ENCODE data around the gene RITA1.

RITA1 gene

DNA sequence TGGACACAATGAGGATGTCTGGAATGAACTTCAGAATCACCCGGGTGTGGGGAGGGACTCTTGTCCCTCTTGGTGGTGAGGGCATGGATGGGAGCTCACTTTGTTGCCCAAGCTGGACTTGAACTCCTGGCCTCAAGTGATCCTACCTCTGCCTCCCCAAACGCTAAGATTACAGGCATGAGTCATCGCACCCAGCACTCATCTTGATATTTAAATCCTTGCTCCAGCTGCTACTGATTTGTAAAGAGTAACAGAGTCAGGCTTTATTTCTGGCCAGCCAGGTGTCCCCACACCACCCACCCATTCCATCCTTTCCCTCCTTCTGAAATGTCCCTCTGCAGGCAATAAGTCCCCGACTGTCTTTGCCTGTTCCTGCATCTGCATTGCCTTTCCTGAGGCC is 5.2 kb upstream of the RITA1 start:
- no peak for DNase-seq

DNA sequence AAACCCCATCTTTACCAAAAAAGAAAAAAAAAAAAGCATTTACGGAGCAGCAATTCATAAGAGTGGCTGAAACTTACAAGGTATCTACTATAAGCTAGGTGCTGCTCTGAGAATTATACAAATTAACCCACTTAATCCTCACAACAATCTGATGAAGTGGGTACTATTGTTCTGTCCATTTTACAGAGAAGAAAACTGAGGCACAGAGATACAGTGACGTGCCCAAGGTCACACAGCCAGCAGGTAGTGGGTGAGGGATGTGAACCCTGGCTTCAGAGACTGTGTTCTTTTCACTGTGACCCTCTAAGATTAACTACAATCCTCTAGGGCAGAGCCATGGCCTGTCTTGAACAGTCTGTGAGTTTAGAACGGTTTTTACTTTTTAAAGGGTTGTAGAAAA is 3.5 kb upstream of the RITA1 start:
- no peak for DNase-seq

DNA sequence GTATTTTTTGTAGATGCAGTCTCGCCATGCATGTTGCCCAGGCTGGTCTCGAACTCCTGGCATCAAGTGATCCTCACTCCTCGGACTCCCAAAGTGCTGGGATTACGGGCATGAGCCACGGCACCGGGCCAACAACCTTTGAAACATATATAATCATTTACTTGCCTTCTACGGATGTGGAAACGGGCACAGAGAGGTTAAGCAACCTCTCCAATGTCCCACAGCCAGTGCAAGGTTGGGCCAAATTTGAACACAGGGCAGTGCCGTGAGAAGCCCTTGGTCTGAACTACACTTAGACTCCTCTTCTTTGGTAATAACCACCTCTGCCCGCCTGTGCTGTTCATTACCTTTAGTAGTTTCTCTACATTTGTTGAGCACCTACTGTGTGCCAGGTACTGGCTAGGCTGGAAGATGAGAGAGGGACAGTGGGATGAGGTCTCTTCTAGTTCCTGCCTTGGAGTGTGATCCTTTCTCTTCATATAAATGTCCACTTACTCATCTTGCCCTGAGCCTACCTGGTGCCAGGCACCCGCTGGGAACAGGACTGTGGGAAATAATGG is 2.4 kb upstream of the RITA1 start:
- DNase-seq, result no peak

DNA sequence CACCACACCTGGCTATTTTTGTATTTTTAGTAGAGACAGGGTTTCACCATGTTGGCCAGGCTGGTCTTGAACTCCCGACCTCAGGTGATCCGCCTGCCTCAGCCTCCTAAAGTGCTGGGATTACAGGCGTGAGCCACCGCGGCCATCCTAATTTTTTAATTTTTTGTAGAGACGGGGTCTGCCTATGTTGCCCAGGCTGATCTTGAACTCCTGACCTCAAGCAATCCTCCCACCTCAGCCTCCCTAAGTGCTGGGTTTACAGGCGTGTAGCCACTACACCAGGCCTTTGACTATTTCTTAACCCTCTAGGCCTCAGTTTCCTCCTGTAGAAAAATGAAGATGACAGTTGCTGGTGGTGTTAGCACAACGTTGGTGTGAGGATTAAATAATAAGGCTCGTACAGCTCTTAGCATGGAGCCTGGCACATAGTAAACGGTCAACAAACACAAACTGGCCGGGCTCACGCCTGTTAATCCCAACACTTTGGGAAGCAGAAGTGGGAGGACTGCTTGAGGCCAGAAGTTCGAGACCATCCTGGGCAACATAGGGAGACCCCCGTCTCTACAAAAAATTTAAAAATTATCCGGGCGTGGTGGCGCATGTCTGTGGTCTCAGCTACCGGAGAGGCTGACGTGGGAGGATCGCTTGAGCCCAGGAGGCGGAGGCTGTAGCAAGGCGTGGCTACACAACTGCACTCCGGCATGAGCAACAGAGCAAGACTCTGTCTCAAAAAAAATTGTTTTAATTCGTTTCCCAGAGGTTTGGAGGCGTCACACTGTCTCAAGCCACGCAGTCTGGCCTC is 1.2 kb upstream of the RITA1 start:
- DNase-seq, result no peak

DNA sequence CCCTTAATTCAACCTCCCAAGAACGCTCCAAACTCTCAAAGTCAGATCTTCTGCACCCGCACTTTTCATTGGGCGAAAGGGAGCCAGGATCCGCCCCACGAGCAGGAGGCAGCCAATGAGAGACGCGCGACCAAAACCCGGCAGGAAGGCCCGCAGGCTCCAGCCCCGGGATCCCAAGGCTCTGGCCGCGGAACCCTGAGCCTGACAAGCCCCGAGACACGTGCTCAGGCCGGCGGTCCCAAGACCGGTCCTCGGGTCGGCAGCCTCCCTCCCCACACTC is 681 bp upstream of the RITA1 start:
- no peak for DNase-seq

GRCh38 chr12:113186033-113186365 is 478 bp downstream of the RITA1 start:
- no peak for DNase-seq

- no peak for DNase-seq
These were observed 1.3 kb downstream of the RITA1 start for GRCh38 chr12:113186666-113187325.

- no peak for DNase-seq
These were observed 3.8 kb downstream of the RITA1 start for GRCh38 chr12:113189361-113189760.

GRCh38 chr12:113190761-113191160 is 5.2 kb downstream of the RITA1 start:
- no peak for DNase-seq

- no peak for DNase-seq
These were observed 5.7 kb downstream of the RITA1 start for GRCh38 chr12:113191227-113191626.

- no peak for DNase-seq
These were observed 9.5 kb downstream of the RITA1 start for GRCh38 chr12:113194971-113195391.

- DNase-seq, result no peak
These were observed 10.1 kb downstream of the RITA1 start for GRCh38 chr12:113195598-113195997.

- no peak for DNase-seq
These were observed 11.1 kb downstream of the RITA1 start for GRCh38 chr12:113196582-113196981.

- no peak for DNase-seq
These were observed 11.5 kb downstream of the RITA1 start for GRCh38 chr12:113196990-113197389.

GRCh38 chr12:113197518-113198077 is 12.1 kb downstream of the RITA1 start:
- no peak for DNase-seq

DNA sequence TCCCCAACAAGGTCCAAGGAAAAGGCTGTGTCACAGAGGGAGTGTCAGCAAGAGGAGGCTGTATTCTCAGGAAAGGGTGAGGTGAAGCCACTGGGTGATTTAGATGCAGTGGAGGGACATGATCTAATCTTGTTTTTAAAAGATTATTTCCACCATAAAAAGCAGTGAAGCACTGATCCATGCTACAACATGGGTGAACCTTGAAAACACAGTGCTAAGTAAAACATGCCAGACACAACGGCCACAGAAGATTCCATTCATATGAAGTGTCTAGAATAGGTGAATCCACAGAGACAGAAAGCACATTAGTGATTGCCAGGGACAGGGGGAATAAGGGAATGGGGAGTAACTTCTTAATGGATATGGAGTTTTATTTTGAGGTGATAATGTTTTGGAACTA is 12.8 kb downstream of the RITA1 start:
- DNase-seq, result no peak

DNA sequence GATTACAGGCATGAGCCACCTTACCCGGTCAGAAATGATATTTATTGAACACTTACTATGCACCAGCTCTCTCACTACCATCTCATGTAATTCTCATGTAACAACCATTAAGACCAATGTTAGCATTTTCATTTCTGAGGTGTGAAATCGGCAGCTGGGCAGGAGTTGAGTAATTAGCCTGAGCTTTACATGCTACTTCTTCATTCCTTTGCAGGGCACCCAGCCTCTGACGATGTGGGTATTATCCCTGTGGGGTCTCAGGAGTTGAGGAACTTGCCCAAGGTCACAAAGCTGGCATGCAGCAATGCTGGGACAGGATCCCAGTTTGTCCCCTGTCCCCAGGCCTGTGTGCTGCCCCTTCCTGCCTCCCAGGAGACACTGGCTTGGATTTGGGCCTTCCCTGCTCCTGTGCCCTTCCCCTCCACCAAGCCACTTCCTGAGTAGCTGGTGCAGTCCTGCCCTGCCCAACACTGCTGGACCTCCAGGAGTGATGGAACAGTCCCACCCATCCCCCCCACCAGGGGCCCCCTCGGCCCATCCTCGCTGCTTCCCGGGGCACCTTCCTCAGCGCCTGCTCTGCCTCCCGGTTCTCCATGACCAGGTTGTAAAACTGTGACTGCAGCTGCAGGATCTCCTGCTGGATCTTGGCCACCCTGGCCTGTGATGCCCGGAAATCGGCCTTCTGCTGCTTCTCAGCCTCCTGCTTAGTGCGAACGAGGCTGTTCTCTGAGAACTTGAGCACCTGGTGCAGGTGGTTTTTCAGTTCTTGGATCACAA is 14.7 kb downstream of the RITA1 start:
- DNase-seq, result no peak

- DNase-seq, result no peak
These were observed 16.0 kb downstream of the RITA1 start for GRCh38 chr12:113201187-113202177.

GRCh38 chr12:113202300-113203075 is 17.0 kb downstream of the RITA1 start:
- DNase-seq, result no peak

GRCh38 chr12:113203852-113204760 is 18.6 kb downstream of the RITA1 start:
- DNase-seq, result no peak

Measured in NCI-H187 treated with DMSO at 0.1 percent for 48 hours (cell line).